DMS153 (cell line): ENCODE measurements around the gene BIN1.

Source experiments
- DNase-seq: peaks from one replicate; lab custom pipeline; 2025; lab: John Stamatoyannopoulos, UW

Gene BIN1, protein sequence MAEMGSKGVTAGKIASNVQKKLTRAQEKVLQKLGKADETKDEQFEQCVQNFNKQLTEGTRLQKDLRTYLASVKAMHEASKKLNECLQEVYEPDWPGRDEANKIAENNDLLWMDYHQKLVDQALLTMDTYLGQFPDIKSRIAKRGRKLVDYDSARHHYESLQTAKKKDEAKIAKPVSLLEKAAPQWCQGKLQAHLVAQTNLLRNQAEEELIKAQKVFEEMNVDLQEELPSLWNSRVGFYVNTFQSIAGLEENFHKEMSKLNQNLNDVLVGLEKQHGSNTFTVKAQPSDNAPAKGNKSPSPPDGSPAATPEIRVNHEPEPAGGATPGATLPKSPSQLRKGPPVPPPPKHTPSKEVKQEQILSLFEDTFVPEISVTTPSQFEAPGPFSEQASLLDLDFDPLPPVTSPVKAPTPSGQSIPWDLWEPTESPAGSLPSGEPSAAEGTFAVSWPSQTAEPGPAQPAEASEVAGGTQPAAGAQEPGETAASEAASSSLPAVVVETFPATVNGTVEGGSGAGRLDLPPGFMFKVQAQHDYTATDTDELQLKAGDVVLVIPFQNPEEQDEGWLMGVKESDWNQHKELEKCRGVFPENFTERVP

DNA sequence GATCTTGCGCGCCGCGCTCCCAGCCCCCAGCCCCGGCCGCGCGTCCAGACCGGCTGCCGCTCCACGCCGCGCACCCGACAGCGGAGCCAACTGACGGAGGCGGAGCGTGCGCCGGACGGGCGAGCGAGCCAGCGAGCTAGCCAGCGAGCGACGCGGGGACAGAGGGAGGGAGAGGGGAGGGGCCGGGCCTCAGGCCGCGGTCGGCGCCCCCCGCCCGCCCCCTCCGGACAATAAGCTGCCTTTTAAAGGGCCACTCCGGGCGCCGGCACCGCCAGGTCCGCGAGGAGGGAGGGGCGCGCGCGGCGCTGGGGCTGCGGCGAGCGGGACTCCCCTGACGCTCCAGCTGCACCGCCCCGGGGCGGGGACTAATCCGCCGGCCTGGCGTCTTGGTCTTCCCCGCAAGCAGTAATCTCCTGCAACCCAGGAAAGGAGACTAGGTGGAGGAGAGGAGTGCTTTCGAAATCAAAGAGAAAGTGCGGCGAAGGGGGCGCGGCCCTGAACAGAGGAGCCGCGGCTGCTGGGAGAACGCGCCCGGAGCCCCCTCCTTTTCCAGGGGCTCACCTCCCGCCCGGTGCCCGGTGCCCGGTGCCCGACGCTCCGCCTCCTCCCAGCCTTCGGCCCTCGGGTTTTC lies at the start of gene BIN1:
Gene BIN1, minus strand, starts transcription at position 164 of the 631 bp plus-strand sequence. CDS start 211 bp downstream, outside the sequence.
- DNase-seq = peak; percentile 28

DNA sequence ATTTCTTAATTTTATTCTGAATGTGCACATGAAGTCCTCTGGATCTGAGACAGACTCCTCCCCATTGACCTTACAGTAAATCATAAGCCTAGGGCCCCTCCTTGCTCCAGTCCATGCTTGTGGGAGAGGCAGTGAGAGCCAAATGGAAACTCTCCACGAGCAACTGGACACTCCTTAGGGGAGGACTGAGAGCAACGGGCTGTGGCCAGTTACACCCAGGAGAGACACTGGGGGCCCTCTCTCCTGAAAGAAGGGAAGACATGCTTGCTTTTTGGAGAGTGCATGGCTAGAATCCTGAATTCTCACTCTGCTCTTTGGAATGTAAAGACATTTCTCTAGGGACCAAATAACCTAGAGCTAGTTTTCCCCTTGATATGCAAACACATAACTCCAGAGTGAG lies 49.0 kb upstream of the BIN1 start:
- DNase-seq = no peak

DNA sequence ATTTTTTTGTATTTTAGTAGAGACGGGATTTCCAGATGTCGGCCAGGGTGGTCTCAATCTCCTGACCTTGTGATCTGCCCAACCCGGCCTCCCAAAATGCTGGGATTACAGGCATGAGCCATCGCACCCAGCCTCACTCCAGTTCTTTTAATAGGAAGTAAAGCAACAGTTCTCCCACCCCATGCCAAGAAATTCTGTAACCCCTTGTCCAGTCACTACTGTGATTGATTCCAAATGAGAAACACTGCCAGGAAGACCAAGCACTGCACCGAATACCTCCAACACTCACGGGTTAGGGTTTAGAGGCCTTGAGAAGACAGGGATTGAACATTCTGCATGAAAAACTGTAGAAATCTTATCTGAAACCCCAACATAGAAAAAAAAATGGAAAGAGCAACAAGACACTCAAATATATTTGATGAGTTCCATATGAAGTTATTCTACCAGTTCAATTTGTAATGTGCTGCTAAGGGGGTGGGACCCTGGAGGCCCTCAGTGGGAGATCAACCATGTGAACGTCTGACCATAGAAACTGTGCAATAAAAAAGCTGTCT lies 48.2 kb upstream of the BIN1 start:
- no peak for DNase-seq

DNA sequence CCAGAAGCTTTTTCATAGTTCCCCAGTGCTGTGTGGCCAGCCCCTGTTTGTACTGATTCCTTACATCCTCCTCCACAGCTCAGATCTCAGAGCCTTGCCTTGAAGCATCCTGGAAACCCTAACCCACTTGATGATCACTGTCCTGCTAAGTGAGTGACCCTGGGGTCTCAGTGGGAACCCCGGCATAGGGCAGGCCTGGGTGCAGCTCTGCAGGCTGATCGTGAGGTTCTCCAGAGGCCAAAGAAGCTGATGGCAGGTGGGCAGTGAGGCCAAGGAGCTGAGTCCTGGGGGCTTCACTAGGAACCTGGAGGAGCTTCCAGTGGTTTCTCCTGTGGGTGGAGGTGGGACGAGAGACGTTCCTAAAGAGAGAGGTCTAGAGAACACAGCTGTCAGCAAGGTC lies 47.4 kb upstream of the BIN1 start:
- DNase-seq = no peak

DNA sequence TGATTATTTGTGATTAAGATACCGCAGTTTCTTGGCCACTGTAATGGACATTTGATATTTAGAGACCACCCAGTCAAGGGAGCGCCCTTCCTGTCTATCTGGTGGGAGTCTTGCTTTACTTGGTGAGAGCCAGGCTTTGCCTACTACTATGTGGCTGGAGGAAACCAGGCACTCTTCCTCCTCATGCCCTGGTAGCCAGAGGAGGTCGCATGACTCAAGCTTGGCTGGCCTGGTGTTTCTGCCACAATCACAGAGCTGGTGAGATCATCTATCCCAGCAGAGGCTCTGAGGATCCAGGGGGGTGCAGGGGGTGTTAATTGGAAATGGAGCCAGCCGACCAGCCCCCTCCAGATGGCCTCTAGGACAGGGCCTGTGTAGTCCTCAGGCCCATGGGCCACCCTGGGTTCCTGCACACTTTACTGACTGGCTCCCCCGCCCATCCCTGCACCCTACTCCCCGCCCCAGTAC lies 46.8 kb upstream of the BIN1 start:
- no peak for DNase-seq

DNA sequence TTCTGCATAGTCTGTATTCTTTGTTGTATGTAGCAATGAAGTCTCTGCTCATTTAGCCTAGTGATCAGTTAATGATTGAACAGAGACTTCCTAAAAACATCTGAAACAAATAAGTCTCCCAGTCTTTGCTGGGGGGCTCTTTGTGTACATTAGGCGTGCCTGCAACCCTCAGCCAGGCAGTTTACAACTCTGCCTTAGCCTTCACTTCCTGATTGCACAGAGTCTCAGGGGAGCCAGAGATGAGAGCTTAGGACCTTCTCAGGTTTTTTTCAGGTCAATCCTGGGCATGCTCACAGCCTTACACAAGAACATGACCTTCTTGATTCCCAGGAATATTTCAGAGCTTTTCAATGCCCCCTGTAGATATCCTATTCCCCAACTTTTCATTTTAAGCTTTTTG lies 44.0 kb upstream of the BIN1 start:
- no peak for DNase-seq

DNA sequence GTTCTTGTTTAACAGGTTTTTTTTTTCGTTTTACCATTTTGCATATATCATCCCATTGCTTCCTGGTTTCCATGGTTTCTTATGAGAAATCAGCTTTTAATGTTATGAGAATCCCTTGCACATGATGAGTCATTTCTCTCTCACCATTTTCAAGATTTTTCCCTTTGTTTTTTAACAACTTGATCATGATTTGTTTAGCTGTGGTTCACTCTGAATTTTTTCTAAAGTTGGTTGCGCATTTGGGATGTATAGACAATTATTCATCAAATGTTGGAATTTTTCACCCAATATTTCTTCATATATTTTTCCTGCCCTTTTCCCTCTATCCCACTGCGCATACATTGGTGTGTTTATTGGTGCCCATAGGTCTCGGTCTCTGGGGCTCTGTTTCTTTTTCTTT lies 42.4 kb upstream of the BIN1 start:
- no peak for DNase-seq

DNA sequence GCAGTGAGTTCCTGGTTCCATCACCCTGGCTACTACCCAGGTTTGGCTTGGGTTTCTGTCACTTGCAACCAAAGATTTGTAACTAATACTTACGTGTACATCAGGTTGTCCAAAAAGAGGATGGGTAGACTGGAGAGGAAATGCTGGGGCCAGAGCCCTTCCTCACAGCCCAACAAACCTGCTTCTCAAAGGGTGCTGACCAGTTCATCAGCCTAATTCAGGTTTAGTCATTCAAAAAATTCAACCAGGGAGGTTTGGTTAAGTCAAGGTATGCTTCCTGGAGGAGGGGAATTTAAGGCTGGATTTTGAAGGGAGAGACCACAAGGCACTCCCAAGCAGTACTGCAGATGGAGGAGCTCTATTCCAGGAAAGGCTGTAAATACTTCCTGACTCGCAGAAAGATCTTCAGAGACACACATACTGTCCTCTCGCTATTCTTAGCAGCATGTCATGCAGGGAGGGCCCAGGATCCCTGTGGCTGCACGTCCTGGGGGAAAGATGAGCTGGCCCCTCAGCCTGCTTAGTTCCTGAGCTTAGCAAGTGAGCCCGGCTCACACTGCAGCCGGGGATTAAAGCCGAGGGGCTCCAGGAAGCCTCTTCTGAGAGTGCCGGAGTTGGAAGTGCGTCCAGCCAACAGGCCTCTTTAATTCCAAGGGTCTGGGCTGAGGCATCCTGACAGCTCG lies 40.0 kb upstream of the BIN1 start:
- DNase-seq = no peak

DNA sequence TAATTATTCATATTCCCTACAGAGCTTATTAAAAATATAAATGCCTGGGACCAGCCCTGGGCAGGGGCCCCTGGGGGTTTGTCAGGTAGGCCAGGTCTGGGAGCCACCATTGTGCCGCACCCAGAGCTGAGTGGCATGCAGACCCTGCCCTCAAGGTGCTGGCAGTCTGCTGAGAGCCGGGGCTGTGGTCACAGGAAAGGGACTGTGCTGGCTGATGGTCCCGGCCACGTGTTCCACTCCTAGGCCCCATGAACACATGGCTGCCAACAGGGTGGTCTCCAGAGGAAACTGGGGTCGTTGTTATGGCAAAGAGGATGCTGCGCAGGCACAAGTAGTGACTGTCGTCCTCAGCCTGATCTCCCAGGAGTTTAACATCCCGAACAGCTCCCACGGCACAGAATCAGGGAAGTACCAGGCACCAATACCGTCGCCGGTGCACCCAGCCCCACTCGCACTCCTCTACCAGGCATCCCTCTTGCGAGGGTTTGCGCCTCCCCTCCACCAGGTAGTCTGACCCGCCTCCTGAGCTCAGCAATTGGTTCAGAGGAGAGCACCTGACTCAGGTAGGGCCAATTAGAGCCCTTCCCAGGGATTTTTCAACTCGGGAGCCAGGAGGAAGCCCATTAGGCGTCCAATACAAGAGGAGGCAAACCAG lies 39.2 kb upstream of the BIN1 start:
- DNase-seq = no peak

DNA sequence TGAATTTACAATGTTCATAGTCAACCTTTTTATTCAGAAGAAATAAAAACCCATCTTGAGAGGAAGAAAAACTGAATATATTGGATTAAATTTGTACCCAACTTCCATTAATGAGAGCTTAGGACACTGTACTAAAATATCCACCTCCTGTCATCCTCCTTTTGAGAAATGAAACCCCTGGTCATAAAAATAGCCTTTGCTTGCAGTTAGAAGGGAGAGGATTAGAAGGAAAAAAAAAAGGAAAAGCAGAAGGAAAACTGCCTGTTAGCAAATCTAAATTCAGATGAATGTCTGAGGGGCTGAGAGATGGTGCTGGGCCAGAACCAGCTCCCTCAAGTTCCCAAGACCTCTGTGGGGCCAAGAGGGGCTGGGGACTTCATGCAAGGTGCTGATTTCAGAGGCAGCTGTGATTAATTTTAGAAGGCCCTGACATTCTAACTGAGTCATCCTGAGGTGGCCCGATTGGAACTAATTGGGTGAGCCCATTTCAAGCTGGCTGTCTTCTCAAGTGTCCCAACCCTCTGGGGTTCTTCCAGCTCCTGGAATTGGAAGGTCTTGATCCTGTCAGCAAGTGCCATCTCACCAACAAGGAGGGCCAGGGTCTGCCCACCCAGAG lies 38.4 kb upstream of the BIN1 start:
- DNase-seq = no peak

DNA sequence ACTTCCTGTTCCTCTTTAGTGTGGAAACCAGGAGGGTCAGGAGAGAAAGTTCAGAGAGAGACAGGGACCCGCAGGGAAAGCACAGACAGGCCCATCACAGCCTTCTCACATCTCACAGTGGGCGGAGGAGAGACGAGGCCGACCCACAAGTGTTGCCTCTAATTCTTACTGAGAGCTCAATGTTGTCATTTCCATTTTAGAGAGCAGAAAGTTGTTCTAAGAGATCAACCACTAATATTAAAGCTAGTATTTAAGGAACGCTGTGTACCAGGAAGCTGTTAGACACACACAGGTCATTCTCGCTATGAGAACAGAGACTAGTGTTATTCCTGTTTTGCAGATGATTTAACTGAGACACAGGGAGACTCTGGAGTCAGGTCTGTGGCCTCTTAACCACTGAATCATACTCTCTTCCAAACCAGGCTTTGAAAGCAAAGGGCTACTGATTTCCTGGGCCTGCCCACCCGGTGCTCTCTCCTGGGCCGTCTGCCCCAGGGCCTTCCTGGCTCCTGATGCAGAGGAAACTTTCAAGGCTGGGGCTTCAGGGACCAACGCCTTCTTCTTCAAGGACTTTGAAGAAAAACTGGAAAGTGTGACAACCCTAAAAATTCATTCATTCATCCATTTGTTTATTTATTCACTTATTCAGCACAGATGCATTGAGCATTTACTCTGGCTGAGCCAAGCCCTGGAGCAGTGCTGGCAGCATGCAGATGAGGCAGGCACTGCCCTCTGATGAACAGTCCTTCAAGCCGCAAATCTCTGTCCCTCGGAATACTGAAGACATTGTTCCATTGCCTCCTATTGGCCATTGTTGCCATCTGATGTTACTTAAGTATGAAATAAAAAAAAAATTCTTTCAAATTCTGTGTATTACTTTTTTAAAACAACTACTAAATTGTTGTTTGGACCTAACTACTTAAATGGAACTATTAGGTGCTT lies 37.2 kb upstream of the BIN1 start:
- no peak for DNase-seq

DNA sequence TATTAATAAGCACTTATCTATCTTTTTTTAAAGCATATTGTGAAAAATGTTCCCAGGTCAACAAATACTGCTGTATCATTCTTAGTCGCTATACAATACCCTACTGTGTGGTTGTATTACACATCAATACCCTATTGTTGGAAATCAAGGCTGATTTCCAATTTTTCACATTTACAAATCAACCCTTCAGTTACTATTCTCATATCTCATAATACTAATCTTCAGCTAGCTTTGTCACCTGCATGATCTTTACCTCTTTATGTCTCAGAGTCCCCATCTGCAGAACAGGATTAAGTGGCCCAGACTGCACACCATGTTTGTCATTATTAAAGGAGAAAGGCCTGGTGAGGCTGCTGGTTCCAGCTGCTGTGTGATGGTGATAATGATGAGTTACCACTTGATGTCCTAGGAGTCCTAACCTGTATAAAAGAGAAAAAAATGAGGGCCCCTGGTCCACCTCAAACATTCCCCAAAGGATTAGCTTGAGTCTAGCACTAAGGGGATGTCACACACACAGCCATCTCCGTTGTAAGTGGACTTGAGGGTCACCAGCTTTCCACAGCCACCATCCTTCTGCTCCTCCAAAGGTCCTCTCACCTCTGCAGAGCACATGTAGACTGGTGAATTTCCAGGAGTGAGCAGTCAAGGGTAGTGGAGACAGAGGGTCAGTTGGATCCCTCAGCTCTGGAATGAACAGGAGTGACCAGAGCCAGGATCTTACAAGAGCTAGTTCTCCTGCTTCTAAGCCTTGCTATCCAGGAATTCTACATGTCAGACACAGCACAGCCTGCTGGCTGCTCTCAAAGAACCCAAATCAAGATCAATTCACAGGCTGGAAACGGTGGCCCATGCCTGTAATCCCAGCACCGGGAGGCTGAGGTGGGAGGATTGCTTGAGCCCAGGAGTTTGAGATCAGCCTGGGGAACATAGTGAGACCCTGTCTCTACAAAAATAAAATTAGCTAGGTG lies 36.0 kb upstream of the BIN1 start:
- no peak for DNase-seq

DNA sequence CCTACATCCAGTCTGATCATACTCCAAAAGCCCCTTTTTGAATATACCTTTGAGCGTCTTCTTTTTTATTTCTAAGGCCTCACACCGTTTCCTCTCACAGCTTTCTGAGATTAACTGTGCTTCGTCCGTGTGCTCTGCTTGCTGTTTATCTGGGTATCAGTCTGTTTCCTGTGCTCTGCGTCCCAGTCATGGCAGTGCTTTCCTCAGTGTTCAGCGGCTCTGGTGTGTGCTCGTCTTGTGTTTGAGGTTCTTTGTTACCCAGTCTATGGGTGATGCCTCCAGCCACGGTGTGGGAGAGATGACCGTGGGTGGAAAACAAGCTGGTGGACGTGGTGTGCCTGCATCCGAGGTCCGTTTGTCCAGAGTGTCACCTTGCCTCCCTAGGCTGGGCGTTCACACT lies 33.6 kb upstream of the BIN1 start:
- no peak for DNase-seq

DNA sequence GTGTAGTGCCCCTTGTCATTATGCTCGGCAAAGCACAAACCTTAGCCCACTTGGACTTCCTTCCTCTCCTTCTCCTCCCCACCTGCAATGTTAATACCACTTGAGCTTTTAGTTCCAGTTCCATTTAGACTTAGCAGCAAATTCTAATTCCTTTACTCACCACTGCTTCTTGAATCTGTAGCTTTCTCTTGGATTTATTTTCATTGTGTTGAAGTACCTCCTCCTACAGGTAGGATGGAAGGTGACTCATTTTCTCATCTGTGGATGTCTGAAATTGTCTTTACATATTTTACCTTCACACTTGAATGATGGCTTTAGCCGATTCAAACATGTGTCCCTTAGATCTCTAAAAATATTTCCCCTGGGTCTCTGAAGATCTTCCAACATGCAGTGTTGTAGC lies 32.8 kb upstream of the BIN1 start:
- no peak for DNase-seq

DNA sequence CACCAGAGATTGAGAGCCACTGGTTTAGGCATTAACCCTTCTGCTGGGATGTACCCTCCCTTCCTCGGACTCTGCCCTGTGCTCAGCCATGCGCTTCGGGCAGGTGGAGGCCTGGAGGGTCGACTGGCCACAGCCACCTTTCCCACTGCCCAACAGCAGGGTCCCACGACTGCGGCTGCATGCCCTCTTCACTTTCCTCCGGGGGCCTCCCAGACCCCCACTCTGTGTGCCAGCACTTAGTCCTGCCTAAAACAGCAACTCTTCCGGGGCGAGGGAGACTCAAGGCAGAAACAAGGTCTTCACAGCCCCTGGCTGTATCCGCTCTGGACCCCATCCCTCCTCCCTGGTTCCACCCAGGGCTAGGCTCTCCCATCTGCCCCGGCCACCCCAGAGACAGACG lies 31.3 kb upstream of the BIN1 start:
- DNase-seq = no peak

DNA sequence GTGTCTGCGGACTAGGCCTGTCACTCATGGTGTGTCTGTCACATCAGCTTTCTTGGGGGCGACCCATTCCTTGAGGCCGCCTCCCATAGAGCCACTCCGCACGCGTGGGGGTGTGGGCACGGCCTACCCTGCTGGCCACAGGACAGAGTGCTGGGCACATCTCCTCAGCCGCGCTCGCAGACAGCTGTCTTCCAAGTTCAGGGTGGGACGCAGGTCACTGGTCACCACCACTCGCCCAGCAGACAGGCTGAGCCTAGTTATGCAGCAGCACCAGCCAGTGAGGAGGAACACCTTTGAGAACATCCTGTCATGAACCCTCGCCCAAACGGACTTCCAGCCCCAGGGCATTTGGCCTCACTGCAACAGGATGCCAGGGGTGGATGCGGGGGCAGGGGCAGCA lies 30.8 kb upstream of the BIN1 start:
- no peak for DNase-seq

DNA sequence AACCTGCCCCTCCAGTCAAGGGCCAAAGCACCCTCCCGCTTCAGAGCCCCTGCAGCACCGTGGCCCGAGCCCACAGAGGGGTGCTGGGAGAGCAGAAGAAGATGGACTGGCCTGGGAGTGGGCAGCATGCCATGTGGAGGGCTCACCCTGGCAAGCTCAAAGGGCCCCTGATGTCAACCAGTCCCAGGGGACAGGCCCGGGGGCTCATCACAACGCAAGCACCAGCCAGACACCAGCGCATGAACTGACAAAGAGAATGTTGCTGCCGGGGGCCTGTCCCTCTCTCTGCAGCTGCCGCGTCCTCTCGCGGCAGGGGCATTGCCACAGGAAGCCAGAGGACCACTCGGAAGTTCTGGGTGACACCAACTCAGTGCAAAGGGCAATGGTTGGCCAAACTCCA lies 30.3 kb upstream of the BIN1 start:
- DNase-seq = no peak

DNA sequence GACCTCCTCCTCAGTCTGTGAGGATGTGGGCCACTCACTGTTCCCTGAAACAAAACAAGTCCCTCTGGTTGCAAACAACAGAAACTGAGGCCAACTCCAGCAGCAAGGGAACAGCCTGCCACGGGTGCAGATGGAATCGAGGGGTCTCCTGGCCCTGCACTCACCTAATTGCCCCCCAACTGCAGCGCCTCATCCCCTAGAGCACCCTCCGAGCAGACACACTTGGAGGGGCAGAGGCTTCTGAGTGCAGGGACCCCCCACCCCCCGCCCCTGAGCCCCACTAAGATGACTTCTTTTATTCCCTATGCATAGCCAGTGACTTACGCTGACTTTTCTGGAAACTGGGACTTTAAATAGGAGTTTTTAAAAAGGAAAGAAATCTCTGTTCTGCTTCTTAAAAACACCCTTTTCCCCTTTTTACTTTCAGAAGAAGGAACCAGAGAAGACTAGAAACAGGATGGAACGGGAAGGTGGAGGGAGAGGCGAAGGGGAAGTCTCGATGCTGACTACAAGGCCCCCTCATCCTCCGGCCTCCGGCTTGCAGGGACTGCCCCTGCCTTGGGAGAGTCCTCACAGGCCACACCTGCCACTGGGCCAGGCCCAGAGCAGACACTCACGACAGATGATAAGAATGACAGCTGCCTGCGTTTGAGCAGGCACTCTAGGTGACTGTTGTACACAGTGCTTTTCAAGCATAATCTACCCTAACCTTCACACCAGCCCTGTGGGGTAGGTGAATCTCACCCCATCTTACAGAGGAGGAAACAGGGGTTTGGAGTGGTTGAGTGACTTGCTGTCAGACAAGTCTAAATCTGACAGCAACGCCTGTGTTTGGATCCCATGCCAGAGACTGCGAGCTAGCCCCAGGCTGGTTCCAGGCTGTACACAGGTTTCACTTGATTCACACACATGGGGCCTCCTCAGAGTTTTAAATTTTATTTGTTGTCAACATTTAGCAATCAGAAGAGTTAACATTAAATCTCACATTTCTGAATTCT lies 28.2 kb upstream of the BIN1 start:
- no peak for DNase-seq
